Upper lobe of left lung (tissue), 4 donors: ENCODE measurements around the gene ODAD3.

ENCODE experiments used
- EP300 ChIP-seq, 4 donors: sonication (generic); formaldehyde crosslinking; IDR thresholded peaks; one replicate each; pipeline ENCODE4 v1.5.1; 2017; ENCODE audit warnings: antibody characterized with exemption in 4 of 4, control low read depth in 2 of 4
- POLR2A ChIP-seq, 4 donors: fragments of 450-650 bp; IDR thresholded peaks; one replicate each; pipeline ENCODE4 v1.5.1; 2016 to 2017; ENCODE audit warnings: antibody characterized with exemption in 4 of 4, mild to moderate bottlenecking in 2 of 4
- POLR2AphosphoS5 ChIP-seq, 2 donors: sonication (generic); formaldehyde crosslinking; IDR thresholded peaks; one replicate each; pipeline ENCODE4 v1.5.1; 2017; ENCODE audit warnings: antibody characterized with exemption in 2 of 2
- TF ChIP-seq, protein P1 (sequence below), 6 experiments: fragments of 450-650 bp in 4 of 6; fragments of 200-600 bp in 2 of 6; sonication (generic) in 2 of 6; IDR thresholded peaks; one replicate each; pipeline ENCODE4 v1.5.1; 2016 to 2019; ENCODE audit warnings: antibody characterized with exemption in 6 of 6

DNA sequence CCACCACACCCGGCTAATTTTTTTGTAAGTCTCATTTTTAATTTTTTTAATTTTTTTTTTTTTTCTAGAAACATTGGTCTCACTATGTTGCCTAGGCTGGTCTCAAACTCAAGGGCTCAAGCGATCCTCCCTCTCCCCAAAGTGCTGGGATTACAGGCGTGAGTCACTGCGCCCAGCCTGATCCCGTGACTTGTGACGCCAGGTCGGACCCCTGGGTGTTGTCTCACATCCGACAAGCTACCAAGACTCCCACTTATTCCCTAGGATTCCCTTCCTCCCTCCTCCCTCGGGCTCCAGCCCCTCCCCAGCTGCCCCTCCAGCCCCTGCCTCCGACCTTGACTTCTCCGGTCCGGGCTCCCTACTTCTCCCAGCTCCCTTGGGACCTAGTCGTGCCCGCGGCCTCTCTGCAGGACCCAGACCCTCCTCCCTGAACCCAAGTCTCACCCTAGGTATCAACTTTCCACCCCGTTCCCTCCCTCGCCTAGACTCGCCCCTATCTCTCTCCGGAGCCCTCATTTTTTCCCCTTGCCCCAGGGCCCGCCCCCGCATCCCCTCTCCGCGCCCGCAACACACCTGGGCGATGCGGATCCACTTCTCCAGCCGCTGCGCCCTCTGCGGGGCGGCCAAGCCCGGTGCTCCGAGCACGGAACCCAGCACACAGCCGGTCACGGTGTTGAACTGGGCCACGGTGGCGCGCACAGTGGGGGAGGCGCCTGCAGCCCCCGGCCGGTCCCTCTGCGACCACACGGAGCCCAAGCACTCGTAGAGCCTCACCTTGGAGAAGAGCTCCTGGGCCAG is 28.9 kb downstream of the ODAD3 start:
- TF ChIP-seq, protein P1, sequence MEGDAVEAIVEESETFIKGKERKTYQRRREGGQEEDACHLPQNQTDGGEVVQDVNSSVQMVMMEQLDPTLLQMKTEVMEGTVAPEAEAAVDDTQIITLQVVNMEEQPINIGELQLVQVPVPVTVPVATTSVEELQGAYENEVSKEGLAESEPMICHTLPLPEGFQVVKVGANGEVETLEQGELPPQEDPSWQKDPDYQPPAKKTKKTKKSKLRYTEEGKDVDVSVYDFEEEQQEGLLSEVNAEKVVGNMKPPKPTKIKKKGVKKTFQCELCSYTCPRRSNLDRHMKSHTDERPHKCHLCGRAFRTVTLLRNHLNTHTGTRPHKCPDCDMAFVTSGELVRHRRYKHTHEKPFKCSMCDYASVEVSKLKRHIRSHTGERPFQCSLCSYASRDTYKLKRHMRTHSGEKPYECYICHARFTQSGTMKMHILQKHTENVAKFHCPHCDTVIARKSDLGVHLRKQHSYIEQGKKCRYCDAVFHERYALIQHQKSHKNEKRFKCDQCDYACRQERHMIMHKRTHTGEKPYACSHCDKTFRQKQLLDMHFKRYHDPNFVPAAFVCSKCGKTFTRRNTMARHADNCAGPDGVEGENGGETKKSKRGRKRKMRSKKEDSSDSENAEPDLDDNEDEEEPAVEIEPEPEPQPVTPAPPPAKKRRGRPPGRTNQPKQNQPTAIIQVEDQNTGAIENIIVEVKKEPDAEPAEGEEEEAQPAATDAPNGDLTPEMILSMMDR (IDR thresholded peaks at IDR 0.05): no peak
- TF ChIP-seq POLR2A (IDR thresholded peaks at IDR 0.05): no peak
- TF ChIP-seq EP300 (IDR thresholded peaks at IDR 0.05): no peak
- no peak for TF ChIP-seq POLR2AphosphoS5 (IDR thresholded peaks at IDR 0.05)
